Activated naive CD4-positive, alpha-beta T cell (primary cell): ENCODE measurements around the gene NAV3.

Experiments used
- DNase-seq, 4 experiments: peaks; one replicate each; lab custom pipeline; 2025; lab: John Stamatoyannopoulos, UW

NAV3 gene

DNA sequence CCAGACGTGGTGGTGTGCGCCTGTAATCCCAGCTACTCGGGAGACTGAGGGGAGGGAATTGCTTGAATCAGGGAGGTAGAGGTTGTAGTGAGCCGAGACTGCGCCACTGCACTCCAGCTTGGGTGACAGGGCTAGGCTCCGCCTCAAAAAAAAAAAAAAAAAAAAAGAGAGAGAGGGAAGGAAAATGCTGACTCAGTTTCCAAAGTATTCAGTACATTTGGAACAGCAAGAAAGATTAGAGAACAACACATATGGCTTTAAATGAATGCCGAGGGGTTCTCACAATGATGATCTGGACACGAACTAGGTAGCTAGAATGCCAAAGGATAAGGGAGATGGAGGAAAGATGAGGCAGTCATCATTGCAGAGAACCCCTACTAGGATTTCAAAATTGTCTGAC, 97.4 kb downstream of the NAV3 start:
- DNase-seq = no peak

DNA sequence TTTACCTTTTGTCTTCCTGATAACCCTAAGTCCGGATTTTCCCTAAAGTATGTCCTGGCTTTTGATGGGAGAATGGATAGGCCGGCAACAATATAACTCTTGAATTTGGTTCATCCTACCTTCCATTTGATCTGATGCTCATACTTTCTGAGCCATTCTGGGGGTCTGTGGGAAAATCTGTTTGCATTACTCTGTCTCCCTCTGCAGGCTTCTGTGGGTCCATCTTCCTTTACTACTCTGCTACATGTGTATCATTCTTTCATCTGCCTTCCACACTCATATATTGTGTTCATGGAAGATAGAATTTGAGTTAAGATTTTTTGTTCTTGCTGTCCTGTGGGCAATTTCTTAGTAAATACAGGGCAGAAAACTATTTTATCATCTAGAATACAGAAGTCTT, 101.5 kb downstream of the NAV3 start:
- DNase-seq = no peak

DNA sequence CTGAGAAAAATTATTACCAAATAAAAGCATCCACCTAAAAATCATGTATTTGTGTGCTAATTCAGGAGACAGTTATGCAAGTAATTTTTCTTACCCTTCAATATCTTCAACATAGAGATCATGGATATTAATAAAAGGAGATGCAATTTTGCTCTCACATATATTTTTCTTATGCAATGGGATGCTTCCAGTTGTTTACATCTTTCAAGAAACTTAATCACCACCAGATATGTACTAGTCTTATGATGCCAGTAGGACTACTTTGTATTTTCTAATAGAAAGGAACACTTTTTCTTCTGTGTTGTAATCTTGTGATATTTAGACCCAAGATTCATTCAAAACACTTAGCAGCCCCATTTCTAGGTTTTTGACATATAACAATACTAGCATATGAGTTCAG, 107.6 kb downstream of the NAV3 start:
- no peak for DNase-seq

DNA sequence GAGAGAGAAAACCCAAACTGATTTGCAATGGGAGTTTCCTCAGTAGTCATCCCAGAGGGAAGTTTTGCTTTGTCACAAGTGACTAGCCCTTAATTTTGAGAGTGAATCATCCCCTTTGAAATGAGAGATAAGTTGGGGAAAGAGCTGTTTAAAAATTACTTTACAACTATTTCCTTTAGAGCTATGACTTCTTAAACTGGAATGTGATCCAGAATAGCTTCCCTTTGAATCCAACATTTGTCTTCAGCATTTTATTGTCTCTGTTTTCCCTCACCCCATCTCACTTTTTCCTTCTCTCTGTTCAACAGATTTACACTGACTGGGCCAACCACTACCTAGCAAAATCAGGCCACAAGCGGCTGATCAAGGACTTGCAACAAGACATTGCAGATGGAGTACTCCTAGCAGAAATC, 109.3 kb downstream of the NAV3 start:
- no peak for DNase-seq

DNA sequence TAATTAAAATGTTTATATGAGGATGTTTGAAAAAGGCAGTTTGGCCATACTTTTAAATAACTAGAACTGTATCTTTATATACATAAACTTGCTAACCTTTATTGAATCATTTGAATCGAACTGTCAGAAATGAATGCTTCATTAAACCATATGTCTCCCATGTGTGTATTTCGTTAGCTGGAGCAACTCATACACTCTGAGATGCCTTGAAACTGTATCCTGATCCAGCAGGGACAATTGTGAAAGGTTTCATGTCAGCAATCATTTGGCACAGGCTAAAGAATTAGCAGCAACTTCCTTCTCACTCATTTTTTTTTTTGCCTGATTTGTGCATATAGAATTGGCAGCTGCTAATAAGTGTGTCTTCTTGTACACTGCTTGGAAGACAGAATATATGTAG, 109.9 kb downstream of the NAV3 start:
- no peak for DNase-seq

DNA sequence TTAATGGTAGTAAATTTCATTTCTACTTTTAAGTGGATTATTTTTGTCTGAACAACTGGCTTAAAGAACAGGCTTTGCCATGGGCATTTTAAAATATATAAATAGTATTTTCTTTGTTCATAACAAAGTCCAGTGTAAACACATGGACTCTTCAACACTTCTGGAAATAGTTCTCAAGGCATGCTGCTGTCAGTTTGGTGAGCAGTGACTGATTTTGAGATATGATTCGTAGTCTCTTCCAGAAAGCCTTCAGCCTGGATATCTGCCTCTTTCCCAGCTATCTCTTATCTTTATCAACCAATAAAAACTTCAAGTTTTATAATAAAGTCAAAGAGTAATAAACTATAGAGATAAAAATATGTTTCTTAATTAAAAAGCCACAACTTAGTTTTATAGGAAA, 110.7 kb downstream of the NAV3 start:
- DNase-seq = no peak

DNA sequence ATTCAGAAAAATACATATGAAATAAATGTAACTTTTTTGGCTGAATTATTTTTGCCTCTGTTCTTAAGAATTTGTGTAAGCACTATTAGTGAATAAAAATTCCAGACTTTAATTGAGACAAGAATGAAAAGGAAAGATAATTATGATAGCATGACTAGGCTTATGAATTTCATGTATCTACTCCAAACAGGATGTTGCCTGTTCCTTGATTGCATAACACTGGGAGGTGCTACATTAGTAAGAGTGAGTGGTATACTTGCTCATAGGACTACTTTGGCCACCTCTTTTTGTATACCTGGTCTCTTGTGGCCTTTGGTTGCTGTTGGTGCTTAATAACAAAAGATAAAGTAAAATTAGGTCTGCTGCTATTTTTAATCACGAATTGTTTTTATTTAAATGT, 112.8 kb downstream of the NAV3 start:
- DNase-seq = no peak

DNA sequence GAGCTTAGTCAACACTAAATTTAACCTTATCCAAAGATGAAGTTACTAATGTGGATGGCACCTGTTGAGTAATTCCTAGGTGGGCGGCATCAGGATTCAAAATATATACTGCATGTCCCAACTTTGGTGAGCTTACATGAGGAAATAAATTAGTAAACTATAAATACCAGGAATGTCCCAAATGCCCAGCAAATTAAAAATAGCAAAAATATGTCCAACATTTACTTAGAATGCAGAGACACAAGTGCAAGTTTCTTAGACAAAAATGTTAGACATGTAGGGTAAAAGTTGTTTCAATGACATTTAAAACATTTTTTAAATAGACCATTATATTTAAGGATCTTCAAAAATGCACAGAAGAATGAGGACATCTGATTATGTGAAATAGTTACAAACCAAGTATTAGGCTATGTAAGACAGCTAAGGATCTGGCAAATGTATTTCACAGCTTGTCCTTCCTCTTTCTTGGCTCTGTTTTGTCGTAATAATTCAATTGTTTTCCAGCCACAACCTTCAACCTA, 115.9 kb downstream of the NAV3 start:
- DNase-seq = no peak

DNA sequence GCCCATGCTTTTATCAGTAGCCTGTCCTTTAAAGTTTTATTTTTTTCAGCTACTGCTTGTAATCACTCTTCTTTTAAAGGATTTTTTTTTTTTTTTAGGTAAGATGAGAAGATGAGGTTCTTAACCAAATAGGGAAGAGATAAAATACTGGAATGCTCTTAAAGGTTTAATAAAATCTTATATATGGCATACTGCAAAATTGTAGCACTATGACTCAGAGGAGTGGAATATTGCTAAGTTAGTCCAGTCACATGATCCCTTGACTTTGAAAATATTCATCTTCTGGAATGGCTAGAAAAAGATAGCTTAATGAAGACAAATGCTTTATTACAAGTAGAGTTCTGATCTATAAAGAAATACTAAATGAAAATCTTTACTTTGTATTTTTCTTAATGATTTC, 116.6 kb downstream of the NAV3 start:
- no peak for DNase-seq

DNA sequence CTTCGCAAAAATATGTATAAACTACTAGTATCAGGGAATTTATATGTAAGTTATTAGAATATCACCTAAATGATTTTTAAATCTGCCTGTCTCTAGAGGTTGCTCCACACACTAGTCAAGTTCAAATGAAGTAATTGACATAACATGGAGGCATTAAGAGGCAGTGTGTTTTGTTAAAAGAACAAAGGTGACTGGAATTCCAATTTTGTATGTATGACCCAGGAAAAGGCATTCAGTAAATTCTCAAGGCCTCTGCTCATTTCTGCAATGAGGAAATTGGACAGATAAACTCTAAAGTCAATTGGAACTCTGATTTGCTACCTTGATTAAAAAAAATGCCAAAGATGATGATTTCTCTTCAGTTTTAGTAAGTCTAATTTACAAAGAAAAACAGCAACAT, 117.1 kb downstream of the NAV3 start:
- no peak for DNase-seq

DNA sequence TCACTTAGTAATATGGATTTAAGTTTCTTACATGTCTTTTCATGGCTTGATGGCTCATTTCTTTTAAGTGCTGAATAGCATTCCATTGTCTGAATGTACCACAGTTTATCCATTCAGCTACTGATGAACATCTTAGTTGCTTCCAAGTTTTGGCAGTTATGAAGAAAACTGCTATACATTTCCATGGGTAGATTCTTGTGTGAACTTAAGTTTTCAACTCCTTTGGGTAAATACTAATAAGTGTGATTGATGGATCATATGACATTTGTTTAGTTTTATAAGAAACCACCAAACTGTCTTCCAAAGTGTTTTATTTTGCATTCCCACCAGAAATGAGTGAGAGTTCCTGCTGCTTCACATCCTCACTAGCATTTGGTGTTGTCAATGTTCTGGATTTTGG, 119.2 kb downstream of the NAV3 start:
- DNase-seq = no peak

DNA sequence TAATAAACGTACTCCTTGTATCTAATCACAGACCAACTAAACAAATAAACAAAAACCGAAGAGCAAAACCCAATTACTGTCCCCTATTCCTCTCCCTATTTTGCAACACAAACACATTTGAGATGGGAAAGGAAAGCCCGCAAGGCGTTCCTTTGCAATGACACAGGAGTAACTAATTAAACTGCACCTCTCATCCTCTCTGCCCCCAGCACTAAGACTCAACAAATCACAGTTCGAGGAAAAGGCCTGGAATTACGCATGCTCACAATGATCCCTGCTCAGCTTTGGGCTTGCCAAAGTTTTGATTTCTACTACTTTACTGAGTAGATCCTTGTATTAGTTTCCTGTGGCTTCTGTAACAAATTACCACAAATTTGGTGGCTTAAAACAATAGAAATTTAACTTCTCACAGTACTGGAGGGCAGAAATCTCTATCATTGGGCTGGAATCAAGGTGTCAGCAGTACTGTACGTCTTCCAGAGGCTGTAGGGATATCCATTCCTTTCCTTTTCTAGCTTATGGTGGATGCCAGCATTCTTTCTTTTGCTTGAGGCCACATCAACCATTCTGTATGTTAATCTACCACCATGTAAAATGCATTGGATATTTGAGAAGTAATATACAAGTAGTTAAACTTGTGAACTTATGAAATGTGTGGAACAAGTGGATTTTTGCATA, 123.0 kb downstream of the NAV3 start:
- no peak for DNase-seq

DNA sequence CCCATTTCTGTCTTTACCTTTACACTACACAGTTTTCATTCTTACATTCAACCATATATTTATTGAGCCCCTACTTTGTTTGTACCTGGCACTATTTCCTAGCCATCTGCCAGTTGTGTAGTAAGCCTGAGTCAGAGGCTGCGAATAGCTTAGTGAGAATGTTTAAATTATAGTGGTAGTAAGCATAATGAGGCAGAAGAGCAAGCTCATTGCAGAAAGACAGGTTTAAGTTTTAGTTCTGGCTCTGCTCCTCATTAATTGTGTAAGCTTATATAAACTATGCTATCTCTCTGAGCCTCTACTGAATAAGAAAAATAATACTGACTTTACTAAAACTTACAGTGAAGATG, 123.5 kb downstream of the NAV3 start:
- no peak for DNase-seq

DNA sequence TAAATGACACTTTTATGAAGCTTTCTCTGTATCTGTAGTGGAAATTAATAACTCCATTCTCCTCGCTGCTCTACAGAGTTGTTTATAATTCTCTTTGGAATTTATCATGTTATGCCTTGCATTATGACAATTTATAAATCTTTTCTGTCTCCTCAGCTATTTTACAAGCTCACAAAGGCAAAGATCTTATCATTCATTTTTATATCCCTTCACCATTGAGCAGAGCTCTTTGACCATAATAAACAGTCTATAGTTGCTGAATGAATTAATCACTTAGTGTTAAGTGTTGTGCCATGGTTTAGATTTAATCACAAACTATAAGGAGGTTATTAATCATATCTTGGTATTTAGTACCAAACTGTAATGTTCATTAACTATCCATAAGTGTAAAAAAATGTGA, 126.4 kb downstream of the NAV3 start:
- no peak for DNase-seq

DNA sequence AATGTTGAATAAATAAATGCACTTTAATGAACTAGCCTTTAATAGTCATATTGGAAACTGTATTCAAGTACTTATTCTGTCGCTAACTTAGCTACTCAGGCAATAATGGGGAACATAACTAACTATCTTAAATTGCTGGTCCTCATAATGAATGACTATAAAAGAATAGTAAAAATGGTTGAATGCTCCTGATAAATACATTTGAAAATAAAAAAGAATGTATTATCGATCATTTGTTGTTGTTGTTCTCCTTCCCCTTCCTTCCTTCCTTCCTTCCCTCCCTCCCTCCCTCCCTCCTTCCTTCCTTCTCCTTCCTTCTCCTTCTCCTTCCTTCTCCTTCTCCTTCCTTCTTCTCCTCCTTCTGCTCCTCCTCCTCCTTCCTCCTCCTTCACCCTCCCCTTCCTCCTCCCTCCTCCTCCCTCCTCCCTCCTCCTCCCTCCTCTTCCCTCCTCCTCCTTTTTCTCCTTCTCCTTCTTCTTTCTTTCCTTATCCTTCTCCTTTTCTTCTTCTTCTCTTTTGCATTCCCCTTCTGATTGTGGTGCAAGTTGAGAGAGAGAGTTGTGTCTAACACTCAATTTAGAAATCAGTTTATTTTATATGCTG, 133.0 kb downstream of the NAV3 start:
- no peak for DNase-seq

DNA sequence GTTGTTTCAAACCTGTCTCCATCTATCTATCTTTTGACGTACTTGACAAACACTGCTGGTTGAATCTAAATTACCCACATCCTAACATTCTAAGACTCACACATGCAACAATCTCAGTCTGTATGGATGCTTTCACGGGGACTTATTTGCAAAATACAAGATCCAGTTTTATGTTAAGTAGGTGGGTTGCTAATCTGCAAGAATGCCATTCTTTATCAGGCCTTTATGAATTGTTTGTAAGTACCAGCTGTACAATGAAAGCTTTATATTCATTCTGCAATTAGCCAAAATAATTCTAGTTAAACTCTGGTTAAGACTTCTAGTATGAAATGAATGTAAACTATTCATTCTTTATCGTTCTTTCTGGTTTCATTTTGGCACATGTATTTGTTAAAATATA, 135.1 kb downstream of the NAV3 start:
- DNase-seq = no peak

DNA sequence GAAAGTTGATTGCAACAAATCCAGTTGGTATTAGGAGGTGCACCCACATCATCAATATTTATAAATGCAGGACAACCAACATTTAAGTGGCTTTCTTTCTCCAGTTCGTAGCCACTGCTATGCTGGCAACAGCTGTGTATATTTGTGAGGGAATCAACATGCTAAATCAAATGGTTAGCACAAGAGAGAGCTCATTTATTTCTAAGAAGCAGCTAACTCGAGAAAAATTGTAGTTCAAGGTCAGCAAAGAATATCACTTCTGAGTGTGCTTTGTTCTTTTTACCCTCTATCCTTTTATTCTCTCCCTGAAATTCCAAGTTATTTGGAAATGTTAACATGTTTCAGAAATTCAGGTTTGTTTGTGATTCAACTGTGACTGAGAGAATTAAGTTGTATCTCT, 137.3 kb downstream of the NAV3 start:
- DNase-seq = no peak

DNA sequence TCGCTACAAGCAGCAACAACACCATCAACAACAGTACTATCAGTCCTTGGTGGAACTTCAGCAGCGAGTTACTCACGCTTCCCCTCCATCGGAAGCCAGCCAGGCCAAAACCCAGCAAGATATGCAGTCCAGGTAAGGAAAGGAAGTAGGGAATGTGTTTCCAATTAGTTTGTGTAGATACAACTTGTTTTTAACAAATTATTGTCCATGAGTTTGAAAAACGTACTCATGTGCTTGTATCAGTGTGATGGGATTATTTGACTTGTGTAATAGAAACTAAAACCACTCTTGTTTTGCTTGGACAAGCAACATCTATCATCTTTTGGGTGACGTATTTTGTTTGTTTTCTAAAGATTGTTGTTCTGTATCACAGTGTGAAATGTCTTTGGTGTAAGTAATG, 137.9 kb downstream of the NAV3 start:
- no peak for DNase-seq

DNA sequence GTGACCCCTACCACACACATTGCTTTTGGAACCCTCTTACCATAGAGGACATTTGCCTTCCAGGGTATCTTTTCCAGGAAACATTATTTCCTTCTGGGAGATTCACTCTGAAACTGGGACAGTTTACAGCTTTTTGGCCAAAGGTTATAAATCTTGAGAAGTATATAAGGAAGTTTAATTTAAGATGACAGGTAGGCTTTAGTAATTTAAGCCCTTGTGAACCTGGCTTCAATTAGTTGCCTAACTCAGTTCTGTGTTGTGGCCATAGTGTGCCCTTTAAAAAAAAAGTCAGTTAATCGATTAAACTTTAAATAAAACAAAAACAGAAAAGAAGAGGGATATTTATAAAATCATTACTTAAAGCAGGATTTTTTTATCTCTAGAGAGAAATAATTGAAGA, 142.9 kb downstream of the NAV3 start:
- DNase-seq = no peak

DNA sequence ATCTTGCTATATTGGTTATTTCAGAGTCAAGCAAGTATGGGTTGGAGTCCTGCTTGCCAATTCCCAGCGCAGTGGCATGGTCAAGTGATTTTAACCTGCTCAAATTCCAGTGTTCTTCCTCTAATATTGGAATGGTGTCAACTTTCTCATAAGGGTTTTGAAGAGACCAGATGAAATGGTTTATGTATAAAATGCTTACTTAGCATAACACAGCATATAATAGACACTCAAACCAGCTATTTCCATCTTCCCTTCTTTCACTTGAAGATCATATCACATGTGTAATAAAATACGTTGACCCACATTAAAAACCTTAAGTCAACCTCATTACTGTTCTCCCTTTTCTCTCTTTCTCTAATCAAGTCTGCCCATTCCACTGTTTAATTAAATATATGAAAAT, 144.0 kb downstream of the NAV3 start:
- no peak for DNase-seq

DNA sequence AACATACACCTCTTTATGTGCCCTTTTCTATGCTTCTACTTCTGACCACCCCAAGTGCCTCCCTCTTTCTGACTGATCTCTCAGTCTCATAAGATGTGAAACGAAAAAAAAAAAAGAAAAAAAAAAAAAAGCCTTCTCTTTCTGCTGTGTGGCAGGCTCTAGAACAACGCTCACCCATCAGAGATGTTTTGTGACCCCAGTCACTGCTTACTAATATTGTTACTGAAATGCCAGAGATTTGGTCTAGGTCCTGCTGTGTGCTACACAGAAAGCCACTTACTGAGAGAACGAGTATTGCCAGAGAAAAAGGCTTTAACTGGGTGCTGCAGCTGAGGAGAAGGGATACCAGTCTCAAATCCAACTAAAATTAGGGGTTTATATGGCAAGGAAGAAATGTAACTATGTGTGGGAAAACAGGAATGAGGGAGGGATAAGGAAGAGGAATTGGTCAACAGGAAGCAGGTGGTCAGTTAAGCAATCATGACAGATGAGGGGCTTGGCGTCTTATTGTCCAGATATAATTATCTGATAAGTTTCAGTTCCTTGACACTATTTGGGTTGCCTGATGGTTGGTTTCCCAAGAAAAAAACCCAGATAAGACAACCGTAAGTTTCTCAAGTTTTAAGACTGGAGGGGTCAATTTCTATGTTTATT, 149.0 kb downstream of the NAV3 start:
- DNase-seq = no peak

DNA sequence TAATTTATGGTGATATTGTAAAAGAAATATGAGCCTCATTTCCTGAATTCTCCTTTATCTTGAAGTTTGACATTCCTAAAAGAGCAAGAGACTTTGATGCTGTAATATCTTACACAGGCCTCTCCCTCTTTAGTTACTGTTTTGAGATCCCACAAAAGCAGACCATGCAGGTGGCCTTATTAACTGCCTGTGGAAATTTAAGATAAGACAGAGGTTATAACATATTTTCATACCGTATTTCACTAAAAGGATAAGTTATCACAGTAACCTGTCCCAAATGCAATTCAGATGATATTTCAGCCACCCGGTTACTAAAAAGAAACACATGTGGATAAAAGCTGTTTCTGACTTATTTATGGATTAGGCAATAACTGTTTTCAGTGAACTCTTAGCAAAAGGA, 150.1 kb downstream of the NAV3 start:
- DNase-seq = no peak

DNA sequence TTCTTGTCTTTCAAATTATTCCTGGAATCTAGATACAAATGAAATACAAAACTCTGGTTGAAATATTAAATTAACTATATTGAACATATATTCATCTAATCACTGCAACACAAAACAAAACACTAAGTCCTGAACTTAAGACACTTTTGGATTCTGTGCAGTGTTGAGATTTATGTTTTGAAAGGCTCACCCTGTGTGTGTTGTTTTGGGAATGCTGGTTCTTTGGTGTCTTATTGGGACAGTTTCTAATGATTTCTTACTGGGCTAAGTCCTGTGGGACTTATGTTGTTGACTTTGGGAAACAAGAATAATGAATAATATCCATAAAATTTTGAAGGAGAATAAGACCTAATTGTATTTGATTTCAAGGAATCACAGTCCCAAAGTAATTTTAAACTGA, 153.2 kb downstream of the NAV3 start:
- DNase-seq = no peak

DNA sequence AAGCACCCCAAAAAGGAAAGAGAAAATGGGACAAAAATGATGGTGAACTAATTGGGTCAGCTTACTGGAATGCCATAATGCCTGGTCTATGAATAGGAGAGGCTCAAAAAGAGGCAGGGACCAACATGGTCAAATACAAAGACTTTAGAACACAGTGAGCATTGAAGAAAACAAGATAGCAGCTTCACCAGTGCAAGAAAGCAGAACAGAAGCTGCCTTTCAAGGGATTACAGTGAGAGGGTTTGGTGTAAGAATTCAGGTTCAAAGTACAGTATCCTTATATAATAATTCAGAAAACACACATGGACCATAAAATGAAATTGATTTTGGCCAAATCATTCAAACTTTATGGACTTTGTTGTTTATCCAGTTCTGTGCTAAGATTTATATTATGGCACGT, 162.1 kb downstream of the NAV3 start:
- no peak for DNase-seq
